Fibroblast of peridontal ligament (primary cell): ENCODE data around the gene YLPM1.
A peak's percentile ranks its signal among the peaks of the same experiment; 100 is the strongest.
"Not testable (repeated sequence)": the region's sequence is repeated elsewhere in the genome, so short reads cannot be mapped to it uniquely, and the experiment has no call there.

ENCODE experiments used
- DNase-seq: peaks from one replicate; pipeline ENCODE4 v3.0.0-alpha.2; 2010; ENCODE audit errors: extremely low read depth

The YLPM1 gene

GRCh38 chr14:74762917-74763802, at the start of gene YLPM1:
Gene YLPM1, plus strand, starts transcription at chr14:74763316. Its CDS starts 174 bp downstream, at chr14:74763490.
- DNase-seq: peak; percentile 99

GRCh38 chr14:74713395-74713735, 49.8 kb upstream of the YLPM1 start:
- DNase-seq: no peak

GRCh38 chr14:74720526-74720925, 42.6 kb upstream of the YLPM1 start:
- DNase-seq: peak; percentile 29

GRCh38 chr14:74723134-74723533, 40.0 kb upstream of the YLPM1 start:
- no peak for DNase-seq

GRCh38 chr14:74732387-74732786, 30.7 kb upstream of the YLPM1 start:
- no peak for DNase-seq

GRCh38 chr14:74733221-74733620, 29.9 kb upstream of the YLPM1 start:
- DNase-seq: no peak

GRCh38 chr14:74735125-74735524, 28.0 kb upstream of the YLPM1 start:
- DNase-seq: no peak

- peak; percentile 25 for DNase-seq
These were observed 25.3 kb upstream of the YLPM1 start for GRCh38 chr14:74737753-74738325.

- DNase-seq: peak; percentile 4
These were observed 23.7 kb upstream of the YLPM1 start for GRCh38 chr14:74739293-74740030.

- DNase-seq: no peak
These were observed 15.9 kb upstream of the YLPM1 start for GRCh38 chr14:74747237-74747636.

- DNase-seq: no peak
These were observed 9.0 kb upstream of the YLPM1 start for GRCh38 chr14:74754157-74754556.

GRCh38 chr14:74754899-74755298, 8.2 kb upstream of the YLPM1 start:
- no peak for DNase-seq

- no peak for DNase-seq
These were observed 6.8 kb upstream of the YLPM1 start for GRCh38 chr14:74756326-74756725.

GRCh38 chr14:74758505-74758904, 4.6 kb upstream of the YLPM1 start:
- not testable (repeated sequence) for DNase-seq

- peak; percentile 19 for DNase-seq
These were observed 851 bp downstream of the YLPM1 start for GRCh38 chr14:74763803-74764531.

GRCh38 chr14:74765721-74766120, 2.6 kb downstream of the YLPM1 start:
- DNase-seq: no peak

- no peak for DNase-seq
These were observed 8.3 kb downstream of the YLPM1 start for GRCh38 chr14:74771399-74771798.

GRCh38 chr14:74784634-74785033, 21.5 kb downstream of the YLPM1 start:
- DNase-seq: no peak

GRCh38 chr14:74785056-74785613, 22.0 kb downstream of the YLPM1 start:
- no peak for DNase-seq

- DNase-seq: no peak
These were observed 23.7 kb downstream of the YLPM1 start for GRCh38 chr14:74786796-74787315.

- DNase-seq: peak; percentile 7
These were observed 29.3 kb downstream of the YLPM1 start for GRCh38 chr14:74792249-74793039.
